ENCODE measurements around the gene USP4.
"Not testable (repeated sequence)": the region's sequence is repeated elsewhere in the genome, so short reads cannot be mapped to it uniquely, and the experiment has no call there.

USP4 gene

GRCh38 chr3:49352890-49353421 lies 13.1 kb upstream of the USP4 start:
- H3K27me3 ChIP-seq: no peaks in the 10 kb centered on the region
- H3K27ac ChIP-seq: peak overlapping the region; percentile 92
- H3K9me3 ChIP-seq: no peaks in the 10 kb centered on the region
- H3K4me3 ChIP-seq (ENCODE audit: low read depth in 1 of 2, low read length in 1 of 2): no peak overlapping the region
- H3K4me1 ChIP-seq (ENCODE audit: control insufficient read depth in 1 of 2, insufficient read depth in 1 of 2, low read depth in 1 of 2, low read length in 1 of 2): peaks cover 70 to 72% of the 10 kb centered on the region in 2 experiments
- TF ChIP-seq, protein P1, sequence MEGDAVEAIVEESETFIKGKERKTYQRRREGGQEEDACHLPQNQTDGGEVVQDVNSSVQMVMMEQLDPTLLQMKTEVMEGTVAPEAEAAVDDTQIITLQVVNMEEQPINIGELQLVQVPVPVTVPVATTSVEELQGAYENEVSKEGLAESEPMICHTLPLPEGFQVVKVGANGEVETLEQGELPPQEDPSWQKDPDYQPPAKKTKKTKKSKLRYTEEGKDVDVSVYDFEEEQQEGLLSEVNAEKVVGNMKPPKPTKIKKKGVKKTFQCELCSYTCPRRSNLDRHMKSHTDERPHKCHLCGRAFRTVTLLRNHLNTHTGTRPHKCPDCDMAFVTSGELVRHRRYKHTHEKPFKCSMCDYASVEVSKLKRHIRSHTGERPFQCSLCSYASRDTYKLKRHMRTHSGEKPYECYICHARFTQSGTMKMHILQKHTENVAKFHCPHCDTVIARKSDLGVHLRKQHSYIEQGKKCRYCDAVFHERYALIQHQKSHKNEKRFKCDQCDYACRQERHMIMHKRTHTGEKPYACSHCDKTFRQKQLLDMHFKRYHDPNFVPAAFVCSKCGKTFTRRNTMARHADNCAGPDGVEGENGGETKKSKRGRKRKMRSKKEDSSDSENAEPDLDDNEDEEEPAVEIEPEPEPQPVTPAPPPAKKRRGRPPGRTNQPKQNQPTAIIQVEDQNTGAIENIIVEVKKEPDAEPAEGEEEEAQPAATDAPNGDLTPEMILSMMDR (IDR thresholded peaks at IDR 0.05): no peak
- peaks cover 5% of the 10 kb centered on the region for H3K36me3 ChIP-seq

DNA sequence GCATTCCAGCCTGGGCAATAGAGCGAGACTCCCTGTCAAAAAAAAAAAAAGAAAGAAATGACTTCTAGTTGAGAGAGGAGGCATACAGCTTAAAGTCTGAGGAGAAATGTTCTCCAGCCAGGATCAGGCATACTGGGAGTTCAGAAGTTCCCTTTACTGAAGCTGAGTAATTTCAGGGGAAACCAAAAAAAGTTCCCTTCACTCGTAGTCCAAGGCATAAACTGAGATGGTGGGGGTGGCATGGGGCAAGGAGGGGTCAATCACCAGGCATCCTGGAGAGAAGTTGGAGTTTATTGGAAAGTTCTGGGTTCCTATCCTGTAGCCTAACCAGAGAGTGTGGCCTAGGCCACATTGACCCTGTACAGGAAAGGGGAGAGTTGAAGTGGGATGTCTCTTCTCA lies 12.4 kb upstream of the USP4 start:
- Histone ChIP-seq H3K36me3 (peaks cover 5% of the 10 kb centered on the region), H3K4me1 (ENCODE audit: control insufficient read depth in 1 of 2, insufficient read depth in 1 of 2, low read depth in 1 of 2, low read length in 1 of 2) (peaks cover 70 to 72% of the 10 kb centered on the region in 2 experiments), H3K4me3 (ENCODE audit: low read depth in 1 of 2, low read length in 1 of 2) (peak overlapping the region in 1 of 2 experiments; percentile 46), H3K27ac (peak overlapping the region; percentile 92), H3K27me3 (no peaks in the 10 kb centered on the region), H3K9me3 (no peaks in the 10 kb centered on the region)
- TF ChIP-seq, protein P1 (IDR thresholded peaks at IDR 0.05): no peak

DNA sequence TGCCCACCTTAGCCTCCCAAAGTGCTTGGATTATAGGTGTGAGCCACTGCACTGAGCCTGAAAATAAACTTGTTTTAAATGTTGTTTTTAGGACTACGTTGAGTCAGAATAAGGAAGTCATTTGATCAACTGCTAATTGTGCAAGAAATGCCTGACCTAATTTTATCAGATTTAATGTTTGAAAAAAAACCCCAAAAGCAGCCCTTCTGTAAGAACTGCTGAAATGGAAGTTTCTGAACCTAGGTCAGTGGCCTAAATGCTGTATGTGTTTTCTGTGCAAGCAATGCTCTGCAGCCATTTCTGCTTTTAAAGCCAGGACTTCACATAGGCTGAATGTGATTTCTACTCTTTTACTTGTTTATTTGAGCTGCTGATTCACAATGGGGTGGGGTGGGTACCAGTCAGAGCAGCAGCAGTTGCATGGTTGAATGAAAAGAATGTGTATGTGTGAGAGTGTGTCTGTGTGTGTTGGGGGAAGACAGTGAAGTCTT lies 11.7 kb upstream of the USP4 start:
- H3K9me3 ChIP-seq: no peaks in the 10 kb centered on the region

DNA sequence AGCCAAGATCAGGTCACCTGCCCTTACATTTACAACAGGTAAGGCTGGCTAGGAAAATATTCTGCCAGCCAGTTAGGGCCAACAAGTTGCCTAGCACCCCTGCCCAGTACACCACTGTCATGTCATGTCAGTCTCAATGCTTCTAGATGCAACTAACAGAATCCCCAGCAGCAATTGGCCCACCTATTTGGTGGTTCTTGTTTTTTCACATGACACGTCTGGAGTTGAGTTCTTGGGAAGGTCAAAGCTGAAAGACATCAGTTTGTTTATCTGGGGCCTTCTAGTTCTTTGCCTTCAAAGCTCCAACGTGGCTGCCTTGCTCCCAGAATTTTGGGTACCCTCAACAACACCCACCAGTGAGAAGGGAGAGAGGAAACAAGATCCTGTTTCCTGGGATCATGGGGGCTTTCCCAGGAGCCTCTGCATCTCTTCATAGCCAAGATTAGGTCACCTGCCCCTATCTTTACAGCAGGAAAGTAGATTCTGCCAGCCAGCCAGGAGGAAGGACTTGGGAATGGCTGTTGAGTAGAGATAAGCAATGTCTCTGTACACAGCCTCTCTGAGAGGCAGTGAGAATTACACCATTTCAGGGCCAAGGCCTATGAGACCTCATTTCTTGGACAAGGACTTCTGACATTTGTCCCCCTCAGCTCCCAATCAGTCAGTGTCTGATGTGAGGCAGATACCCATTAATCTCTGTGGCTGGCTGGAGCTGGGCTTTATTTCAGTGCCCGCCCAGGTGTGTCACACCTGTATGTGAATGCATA lies 9.7 kb upstream of the USP4 start:
- H3K36me3 ChIP-seq: no peaks in the 10 kb centered on the region
- H3K27ac ChIP-seq: peak overlapping the region; percentile 92
- no peaks in the 10 kb centered on the region for H3K9me3 ChIP-seq
- H3K4me1 ChIP-seq (ENCODE audit: control insufficient read depth in 1 of 2, insufficient read depth in 1 of 2, low read depth in 1 of 2, low read length in 1 of 2): peaks cover 83 to 85% of the 10 kb centered on the region in 2 experiments
- H3K27me3 ChIP-seq: no peaks in the 10 kb centered on the region
- TF ChIP-seq, protein P1 (IDR thresholded peaks at IDR 0.05): no peak
- no peak overlapping the region for H3K4me3 ChIP-seq (ENCODE audit: low read depth in 1 of 2, low read length in 1 of 2)

More for the DNA sequence above, 11.7 kb upstream of the USP4 start:
- Histone ChIP-seq H3K4me1 (ENCODE audit: control insufficient read depth in 1 of 2, insufficient read depth in 1 of 2, low read depth in 1 of 2, low read length in 1 of 2) (peaks cover 70 to 72% of the 10 kb centered on the region in 2 experiments), H3K4me3 (ENCODE audit: low read depth in 1 of 2, low read length in 1 of 2) (peak overlapping the region; percentile 40 to 46), H3K27ac (peak overlapping the region; percentile 92), H3K27me3 (no peaks in the 10 kb centered on the region), H3K36me3 (peaks cover 5% of the 10 kb centered on the region)
- TF ChIP-seq, protein P1 (IDR thresholded peaks at IDR 0.05): no peak

DNA sequence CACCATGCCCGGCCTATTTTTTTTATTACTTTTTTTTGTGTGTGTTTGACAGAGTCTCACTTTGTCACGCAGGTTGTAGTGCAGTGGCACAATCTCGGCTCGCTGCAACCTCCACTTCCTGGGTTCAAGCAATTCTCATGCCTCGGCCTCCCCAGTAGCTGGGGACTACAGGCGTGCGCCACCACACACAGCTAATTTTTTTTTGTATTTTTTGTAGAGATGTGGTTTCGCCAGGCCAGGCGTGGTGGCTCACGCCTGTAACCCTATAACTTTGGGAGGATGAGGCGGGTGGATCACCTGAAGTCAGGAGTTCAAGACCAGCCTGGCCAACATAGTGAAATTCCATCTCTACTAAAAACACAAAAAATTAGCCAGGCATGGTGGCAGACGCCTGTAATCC lies 8.5 kb upstream of the USP4 start:
- H3K27ac ChIP-seq: peak overlapping the region; percentile 92
- not testable (repeated sequence) for H3K4me3 ChIP-seq (ENCODE audit: low read depth in 1 of 2, low read length in 1 of 2); H3K9me3 ChIP-seq; H3K27me3 ChIP-seq; H3K36me3 ChIP-seq
- peaks cover 95 to 97% of the 10 kb centered on the region in 2 experiments for H3K4me1 ChIP-seq (ENCODE audit: control insufficient read depth in 1 of 2, insufficient read depth in 1 of 2, low read depth in 1 of 2, low read length in 1 of 2)

GRCh38 chr3:49346797-49347251 lies 7.0 kb upstream of the USP4 start:
- peak overlapping the region in 1 of 2 experiments; percentile 46 for H3K4me3 ChIP-seq (ENCODE audit: low read depth in 1 of 2, low read length in 1 of 2)
- TF ChIP-seq, protein P1 (IDR thresholded peaks at IDR 0.05): no peak
- no peaks in the 10 kb centered on the region for H3K27me3 ChIP-seq
- no peaks in the 10 kb centered on the region for H3K36me3 ChIP-seq
- no peaks in the 10 kb centered on the region for H3K9me3 ChIP-seq
- H3K27ac ChIP-seq: peak overlapping the region; percentile 92
- H3K4me1 ChIP-seq (ENCODE audit: control insufficient read depth in 1 of 2, insufficient read depth in 1 of 2, low read depth in 1 of 2, low read length in 1 of 2): peaks cover 97 to 98% of the 10 kb centered on the region in 2 experiments

All from neutrophil (primary cell).